Gastrocnemius medialis (tissue), 4 donors: ENCODE measurements around the gene CARD9. TPM values are rescaled to one million over a fixed set of nuclear protein-coding genes. Genes with fewer than 3 reads are reported as not detected.

Experiments used
- ATAC-seq, 2 donors: fragments of 150-250 bp; one replicate each; pipeline ENCODE4 v1.9.1; 2016
- DNase-seq, 2 donors: peaks; one replicate each; pipeline ENCODE4 v3.0.0-alpha.2; 2019
- H3K27ac ChIP-seq, 4 donors: fragments of 200-600 bp; sonication (generic); 1 replicate in 1 of 4; 2 replicates in 3 of 4; pipeline ENCODE4 v1.5.1; 2016 to 2018; ENCODE audit warnings: mild to moderate bottlenecking in 2 of 4, moderate library complexity in 1 of 4
- H3K27me3 ChIP-seq, 3 donors: fragments of 200-600 bp; sonication (generic) in 2 of 3; 1 replicate in 1 of 3; 2 replicates in 2 of 3; pipeline versions ENCODE4 v1.5.1 to v1.6.0; 2016 to 2019; ENCODE audit warnings: mild to moderate bottlenecking in 1 of 3, moderate library complexity in 1 of 3
- H3K36me3 ChIP-seq, 2 donors: fragments of 200-600 bp; sonication (generic) in 1 of 2; one replicate each; pipeline ENCODE4 v1.5.1; 2017 to 2018
- H3K4me1 ChIP-seq, 2 donors: fragments of 200-600 bp; sonication (generic) in 1 of 2; one replicate each; pipeline ENCODE4 v1.5.1; 2016 to 2017; ENCODE audit warnings: mild to moderate bottlenecking in 2 of 2
- H3K4me3 ChIP-seq, 4 donors: fragments of 200-600 bp; sonication (generic) in 3 of 4; 1 replicate in 1 of 4; 2 replicates in 3 of 4; pipeline ENCODE4 v1.5.1; 2016 to 2019; ENCODE audit warnings: mild to moderate bottlenecking in 2 of 4
- H3K9me3 ChIP-seq, 3 donors: fragments of 200-600 bp; sonication (generic) in 2 of 3; 1 replicate in 1 of 3; 2 replicates in 2 of 3; pipeline ENCODE4 v1.5.1; 2016 to 2019
- CTCF ChIP-seq, 5 experiments: fragments of 450-650 bp in 3 of 5; fragments of 200-600 bp in 2 of 5; sonication (generic) in 2 of 5; IDR thresholded peaks in 4 of 5; conservative IDR thresholded peaks in 1 of 5; 1 replicate in 4 of 5; 2 replicates in 1 of 5; pipeline ENCODE4 v1.5.1; 2016 to 2019; ENCODE audit warnings: antibody characterized with exemption in 5 of 5, mild to moderate bottlenecking in 3 of 5, moderate library complexity in 3 of 5
- POLR2A ChIP-seq, 2 donors: fragments of 450-650 bp; IDR thresholded peaks; one replicate each; pipeline ENCODE4 v1.6.1; 2017; ENCODE audit warnings: antibody characterized with exemption in 2 of 2, mild to moderate bottlenecking in 2 of 2, moderate library complexity in 2 of 2
- in situ Hi-C, 4 donors: fragments of 200-750 bp; cut with MboI; loops; one replicate each; pipeline versions ENCODE4 v1.15.0 to v1.8.0; 2017; ENCODE audit warnings: low sequenced_read_pairs in 4 of 4
- intact Hi-C: fragments of 100-400 bp; cut with DNase I; formaldehyde crosslinking; loops from one replicate; pipeline ENCODE4 v1.15.1; 2023; ENCODE audit warnings: low total_unique reads
- total RNA-seq, 4 donors: library from RNA; depleted of rRNA; stranded (reverse); fragments of >200 nt; gene quantifications; one replicate each; pipeline versions ENCODE4 v1.1.0 to v1.2.3, GENCODE V29; 2016

CARD9 gene
- total RNA-seq, 4 donors from 2014 or later: 0.34 to 1.2 (median 0.69) TPM

- H3K9me3 ChIP-seq: no peaks in the 10 kb centered on the region
- peaks cover 3 to 71% of the 10 kb centered on the region in 2 donors for H3K36me3 ChIP-seq
- no peak for ATAC-seq
- H3K4me3 ChIP-seq: no peak overlapping the region
- DNase-seq: no peak
- in situ Hi-C loops: no loop called here
- no peaks in the 10 kb centered on the region for H3K27me3 ChIP-seq
- intact Hi-C loops: no loop called here
- H3K4me1 ChIP-seq: no peaks in the 10 kb centered on the region
- no peak for TF ChIP-seq CTCF (IDR thresholded peaks at IDR 0.05 in 4 of 5, conservative IDR thresholded peaks at IDR 0.05 in 1 of 5)
- no peak for TF ChIP-seq POLR2A (IDR thresholded peaks at IDR 0.05)
- no peak overlapping the region for H3K27ac ChIP-seq
These were observed 11.5 kb upstream of the CARD9 start for GRCh38 chr9:136385015-136385414.

DNA sequence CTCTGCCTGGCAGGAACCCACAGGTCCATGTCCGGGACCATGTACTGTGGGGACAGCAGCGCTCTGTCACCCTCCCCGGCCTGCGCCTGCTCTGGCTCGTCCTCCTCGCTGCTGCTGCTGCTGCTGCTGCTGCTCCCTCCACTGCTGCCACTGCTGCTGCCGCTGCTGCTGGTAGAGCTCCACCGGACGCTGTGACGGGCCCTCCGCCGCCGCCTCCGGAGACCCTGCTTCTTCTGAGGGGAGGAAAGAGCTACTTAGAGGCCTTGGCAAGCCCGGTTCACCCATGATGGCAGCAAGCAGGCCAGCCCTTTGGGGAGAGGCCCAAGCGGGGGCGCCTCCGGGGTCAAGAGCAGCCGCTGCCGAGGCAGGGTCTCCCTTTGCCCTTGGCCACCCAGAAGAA, 10.0 kb upstream of the CARD9 start:
- in situ Hi-C loops (no loop called here), intact Hi-C loops (no loop called here)
- Histone ChIP-seq H3K27me3 (no peaks in the 10 kb centered on the region), H3K27ac (no peak overlapping the region), H3K36me3 (peaks cover 3 to 79% of the 10 kb centered on the region in 2 donors), H3K4me1 (no peaks in the 10 kb centered on the region), H3K4me3 (no peak overlapping the region), H3K9me3 (no peaks in the 10 kb centered on the region)
- DNase-seq (no peak), ATAC-seq (no peak)
- TF ChIP-seq POLR2A (IDR thresholded peaks at IDR 0.05) (no peak), CTCF (IDR thresholded peaks at IDR 0.05 in 4 of 5, conservative IDR thresholded peaks at IDR 0.05 in 1 of 5) (no peak)

DNA sequence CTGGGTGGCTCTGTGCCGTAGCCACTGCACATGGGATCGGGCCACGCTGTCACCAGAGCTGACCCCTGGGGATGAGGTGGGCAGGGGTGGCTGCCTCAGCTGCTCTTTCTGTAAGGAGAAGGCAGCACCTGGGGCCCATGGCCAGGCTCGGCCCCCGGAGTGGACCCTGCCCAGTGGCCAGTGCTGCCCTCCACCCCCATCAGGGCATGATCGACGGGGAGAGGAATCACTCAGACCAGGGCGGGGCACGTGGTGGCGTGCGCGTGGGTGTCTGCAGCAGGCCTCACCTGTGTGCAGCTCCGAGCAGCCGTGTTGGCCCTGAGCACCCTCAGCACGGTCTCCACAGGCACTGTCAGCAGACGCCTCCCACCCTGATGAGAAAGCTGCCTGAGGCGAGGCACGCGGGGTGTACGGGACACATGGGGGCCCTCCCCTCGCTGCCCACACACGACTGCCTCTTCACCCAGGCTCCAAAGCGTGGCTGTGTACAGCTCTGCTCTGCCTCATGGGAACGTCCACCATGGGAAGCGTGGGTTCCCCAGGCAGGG, 8.6 kb upstream of the CARD9 start:
- DNase-seq (no peak), ATAC-seq (no peak)
- no peaks in the 10 kb centered on the region for H3K9me3 ChIP-seq
- in situ Hi-C loops (no loop called here), intact Hi-C loops (no loop called here)
- H3K4me3 ChIP-seq: no peak overlapping the region
- TF ChIP-seq CTCF (IDR thresholded peaks at IDR 0.05 in 4 of 5, conservative IDR thresholded peaks at IDR 0.05 in 1 of 5) (no peak), POLR2A (IDR thresholded peaks at IDR 0.05) (no peak)
- peaks cover 3 to 67% of the 10 kb centered on the region in 2 donors for H3K36me3 ChIP-seq
- no peak overlapping the region for H3K27ac ChIP-seq
- no peaks in the 10 kb centered on the region for H3K4me1 ChIP-seq
- H3K27me3 ChIP-seq: no peaks in the 10 kb centered on the region

GRCh38 chr9:136381311-136381710, 7.8 kb upstream of the CARD9 start:
- H3K27me3 ChIP-seq: no peaks in the 10 kb centered on the region
- DNase-seq (no peak), ATAC-seq (no peak)
- peaks cover 3 to 61% of the 10 kb centered on the region in 2 donors for H3K36me3 ChIP-seq
- no peak overlapping the region for H3K4me3 ChIP-seq
- no peak for TF ChIP-seq CTCF (IDR thresholded peaks at IDR 0.05 in 4 of 5, conservative IDR thresholded peaks at IDR 0.05 in 1 of 5)
- TF ChIP-seq POLR2A (IDR thresholded peaks at IDR 0.05): no peak
- no peak overlapping the region for H3K27ac ChIP-seq
- intact Hi-C loops (no loop called here), in situ Hi-C loops (no loop called here)
- H3K9me3 ChIP-seq: no peaks in the 10 kb centered on the region
- H3K4me1 ChIP-seq: no peaks in the 10 kb centered on the region

DNA sequence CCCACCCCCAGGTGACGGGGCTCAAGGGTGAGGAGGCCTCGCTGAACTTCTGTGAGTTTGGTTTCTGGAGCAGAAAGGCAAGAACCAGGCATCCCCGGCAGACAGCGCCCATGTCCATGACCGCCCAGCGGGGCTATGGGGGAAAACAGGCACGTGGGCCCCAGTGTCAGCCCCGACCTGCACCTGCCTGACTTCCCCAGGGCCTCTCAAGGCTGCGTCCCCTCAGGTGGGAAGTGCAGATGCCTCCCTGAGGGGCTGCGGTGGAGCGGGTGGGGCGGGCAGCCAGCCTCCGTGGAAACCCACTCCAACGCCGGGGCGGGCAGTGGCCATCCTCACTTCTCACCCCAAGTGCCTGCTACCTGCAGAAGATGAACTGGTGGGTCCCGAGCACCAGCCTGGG, 6.9 kb upstream of the CARD9 start:
- DNase-seq: no peak
- no peak overlapping the region for H3K27ac ChIP-seq
- no peak overlapping the region for H3K4me3 ChIP-seq
- H3K9me3 ChIP-seq: no peaks in the 10 kb centered on the region
- TF ChIP-seq CTCF (IDR thresholded peaks at IDR 0.05 in 4 of 5, conservative IDR thresholded peaks at IDR 0.05 in 1 of 5) (no peak), POLR2A (IDR thresholded peaks at IDR 0.05) (no peak)
- H3K36me3 ChIP-seq: peaks cover 3 to 61% of the 10 kb centered on the region in 2 donors
- in situ Hi-C loops: no loop called here
- intact Hi-C loops: no loop called here
- no peaks in the 10 kb centered on the region for H3K27me3 ChIP-seq
- no peak for ATAC-seq
- no peaks in the 10 kb centered on the region for H3K4me1 ChIP-seq
